GM19463 (cell line): Measurements from ENCODE around the gene KCMF1.
A peak's percentile ranks its signal among the peaks of the same experiment; 100 is the strongest.

ENCODE experiments used
- ATAC-seq: cut with Tn5 transposase; IDR thresholded peaks from one replicate; pipeline ENCODE4 v1.9.1; 2021; ENCODE audit warnings: mild to moderate bottlenecking, moderate library complexity; ENCODE audit not compliant: unreplicated experiment

KCMF1 gene

DNA sequence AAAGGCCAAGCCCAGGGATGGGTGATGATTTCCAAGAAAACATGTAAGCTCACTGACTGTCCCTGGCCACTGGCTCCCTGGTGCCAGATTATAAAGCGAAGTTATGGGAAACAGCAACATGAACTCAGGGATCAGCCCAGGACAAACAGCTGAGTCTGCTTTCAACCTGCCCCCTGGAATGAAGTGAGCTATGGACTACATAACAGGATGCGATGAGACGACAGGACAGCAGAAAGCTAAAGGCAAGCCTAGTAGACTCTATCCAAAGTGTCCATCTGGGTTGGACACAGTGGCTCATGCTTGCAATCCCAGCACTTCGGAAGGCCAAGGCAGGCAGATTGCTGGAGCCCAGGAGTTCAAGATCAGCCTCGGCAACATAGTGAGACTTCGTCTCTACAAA, 16.6 kb upstream of the KCMF1 start:
- ATAC-seq: no peak

DNA sequence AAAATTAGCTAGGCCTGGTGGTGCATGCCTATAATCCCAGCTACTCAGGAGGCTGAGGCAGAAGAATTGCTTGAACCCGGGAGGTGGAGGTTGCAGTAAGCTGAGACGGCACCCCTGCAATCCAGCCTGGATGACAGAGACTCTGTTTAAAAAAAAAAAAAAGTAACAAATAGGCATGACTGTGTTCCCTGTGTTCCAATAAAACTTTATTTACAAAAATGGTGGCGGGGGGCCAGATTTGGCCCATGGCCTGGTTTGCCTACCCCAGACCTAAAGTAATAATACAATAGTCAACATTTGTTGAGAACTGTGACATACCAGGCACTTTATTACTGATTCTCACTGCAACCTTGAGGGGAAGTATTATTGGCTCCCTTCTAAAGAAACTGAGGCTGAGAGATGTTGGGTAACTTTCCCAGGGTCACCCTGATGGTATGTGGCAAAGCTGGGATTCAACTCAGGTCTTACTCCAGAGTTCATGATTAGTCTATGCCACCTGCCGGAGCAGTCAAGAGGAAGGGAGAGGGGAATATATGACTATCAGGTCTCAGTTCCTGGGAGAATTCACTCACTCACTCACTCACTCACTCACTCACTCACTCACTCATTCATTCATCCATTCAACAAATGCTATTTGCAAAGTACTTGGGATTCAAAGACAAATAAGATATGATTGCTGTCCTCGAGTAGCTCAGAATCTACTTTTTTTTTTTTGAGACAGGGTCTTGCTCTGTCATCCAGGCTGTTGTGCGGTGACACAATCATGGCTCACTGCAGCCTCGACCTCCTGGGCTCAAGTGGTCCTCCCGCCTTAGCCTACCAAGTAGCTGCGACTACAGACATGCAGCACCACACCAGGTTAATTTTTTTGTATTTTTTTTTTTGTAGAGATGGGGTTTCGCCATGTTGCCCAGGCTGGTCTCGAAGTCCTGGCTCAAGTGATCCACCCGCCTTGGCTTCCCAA, 14.3 kb upstream of the KCMF1 start:
- ATAC-seq: no peak

GRCh38 chr2:84957771-84958134, 13.2 kb upstream of the KCMF1 start:
- ATAC-seq: no peak

DNA sequence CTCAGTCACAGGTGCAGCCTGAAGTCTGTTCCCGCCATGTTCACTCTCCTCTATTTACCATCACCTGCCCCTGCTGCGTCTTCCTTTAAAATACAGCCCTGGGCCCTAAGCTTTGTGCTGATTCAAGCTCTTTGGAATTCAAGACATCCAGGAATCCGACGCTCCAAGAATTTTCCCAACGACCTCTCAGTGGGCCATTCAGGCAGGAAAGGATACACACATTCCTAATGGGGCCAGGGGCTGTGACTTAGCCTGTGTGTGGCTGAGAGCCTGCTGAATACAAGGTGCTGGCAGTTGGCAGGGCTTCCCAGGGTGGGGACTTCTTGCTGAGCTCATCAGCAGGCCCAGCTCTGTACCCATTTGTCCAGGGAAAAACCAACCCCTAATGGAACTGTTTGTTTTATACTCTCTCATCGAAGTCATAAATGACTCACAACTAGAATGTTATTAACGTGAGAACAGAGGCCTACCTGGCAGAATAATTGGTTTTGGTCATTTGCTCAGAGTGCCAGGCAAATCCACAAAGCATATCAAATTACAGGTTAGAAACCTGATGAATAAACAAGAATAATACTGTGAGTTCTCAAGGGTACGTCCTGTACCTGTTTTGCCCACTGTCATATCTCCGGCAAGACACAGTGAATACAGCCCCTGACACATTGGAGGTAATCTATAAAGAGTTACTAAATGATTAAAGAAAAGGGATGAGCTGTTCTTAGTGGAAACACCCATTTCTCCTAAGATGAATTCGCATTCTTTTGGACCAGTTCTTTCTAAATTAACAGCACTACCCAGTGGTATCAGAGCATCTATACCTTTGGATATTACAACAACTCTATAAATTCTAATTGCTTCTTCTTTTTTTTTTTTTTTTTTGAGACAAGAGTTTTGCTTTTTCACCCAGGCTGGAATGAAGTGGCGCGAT, 12.6 kb upstream of the KCMF1 start:
- ATAC-seq: no peak

GRCh38 chr2:84959095-84959565, 11.8 kb upstream of the KCMF1 start:
- ATAC-seq: no peak

- no peak for ATAC-seq
These were observed 11.1 kb upstream of the KCMF1 start for GRCh38 chr2:84959566-84960506.

GRCh38 chr2:84962917-84963316, 8.0 kb upstream of the KCMF1 start:
- no peak for ATAC-seq

DNA sequence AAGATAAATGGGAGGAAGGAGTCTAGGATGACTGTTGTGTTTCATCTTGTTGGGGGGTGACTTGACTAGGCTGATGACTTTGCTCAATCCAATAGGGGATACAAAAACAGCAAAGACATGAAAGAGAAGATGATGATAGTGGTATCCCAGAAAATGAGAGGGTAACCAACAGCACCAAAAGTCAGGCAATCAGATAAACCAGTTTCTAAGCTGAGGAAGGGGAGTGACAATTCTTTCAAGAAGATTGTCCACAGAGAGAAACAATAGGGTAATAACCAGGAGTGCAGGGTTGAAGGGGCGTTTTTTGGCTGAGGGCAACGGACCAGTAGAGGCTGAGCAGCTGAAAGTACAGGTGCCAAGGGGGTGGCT, 7.7 kb upstream of the KCMF1 start:
- ATAC-seq: no peak

DNA sequence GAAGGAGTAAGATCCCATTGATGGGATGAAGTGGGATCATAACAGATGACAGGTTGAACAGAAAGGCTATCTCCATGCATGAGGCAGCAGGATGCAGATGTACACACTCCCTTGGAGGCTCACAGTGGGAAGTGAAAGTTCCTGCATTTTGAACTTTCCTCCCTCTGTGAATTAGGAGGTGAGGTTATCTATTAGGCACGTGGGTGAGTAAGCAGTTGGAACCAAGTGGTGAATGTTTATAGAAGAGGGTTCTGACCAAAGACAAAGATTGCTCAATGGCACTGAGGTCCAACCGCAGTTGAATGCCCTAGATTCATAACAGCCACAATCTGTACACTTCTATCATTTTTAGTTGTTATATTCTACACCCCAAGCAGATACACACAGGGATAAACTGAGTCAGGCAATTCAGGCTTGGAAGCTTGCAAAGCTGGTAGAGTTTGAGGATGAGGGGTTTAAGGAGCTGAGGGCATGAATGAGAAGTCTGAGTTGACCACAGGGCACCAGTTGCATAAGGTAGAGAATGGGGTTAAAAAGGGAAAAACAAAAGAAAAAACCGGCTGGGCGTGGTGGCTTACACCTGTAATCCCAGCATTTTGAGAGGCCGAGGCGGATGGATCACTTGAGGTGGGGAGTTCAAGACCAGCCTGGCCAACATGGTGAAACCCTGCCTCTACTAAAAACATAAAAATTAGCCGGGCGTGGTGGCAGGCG, 7.1 kb upstream of the KCMF1 start:
- ATAC-seq: no peak

DNA sequence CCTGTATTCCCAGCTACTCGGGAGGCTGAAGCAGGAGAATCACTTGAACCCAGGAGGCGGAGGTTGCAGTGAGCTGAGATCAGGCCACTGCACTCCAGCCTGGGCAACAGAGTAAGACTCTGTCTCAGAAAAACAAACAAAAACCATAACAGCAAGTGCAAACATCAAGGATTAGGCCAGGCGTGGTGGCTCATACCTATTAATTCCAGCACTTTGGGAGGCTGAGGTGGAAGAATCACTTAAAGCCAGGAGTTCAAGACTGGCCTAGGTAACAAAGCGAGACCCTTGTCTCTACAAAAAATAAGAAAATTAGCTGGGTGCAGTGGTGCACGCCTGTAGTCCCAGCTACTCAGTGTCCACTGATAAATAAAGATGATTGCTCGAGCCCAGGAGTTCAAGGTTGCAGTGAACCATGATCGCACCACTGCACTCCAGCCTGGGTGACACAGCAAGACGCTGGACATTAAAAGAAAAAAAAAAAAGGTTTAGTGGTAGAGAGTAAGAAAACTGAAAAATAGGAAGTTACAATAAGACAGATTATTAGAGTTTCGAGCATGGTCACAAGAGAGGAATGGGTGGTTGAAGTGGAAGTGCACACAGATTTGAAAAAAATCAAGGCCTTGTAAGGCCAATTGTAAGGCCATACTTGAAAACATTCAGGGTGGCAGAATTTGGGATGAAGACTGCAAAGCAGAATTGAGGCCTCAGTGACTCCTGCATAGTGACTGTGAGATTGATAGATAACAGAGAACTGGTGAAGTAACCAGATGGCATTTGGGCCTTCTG, 6.4 kb upstream of the KCMF1 start:
- ATAC-seq: no peak

DNA sequence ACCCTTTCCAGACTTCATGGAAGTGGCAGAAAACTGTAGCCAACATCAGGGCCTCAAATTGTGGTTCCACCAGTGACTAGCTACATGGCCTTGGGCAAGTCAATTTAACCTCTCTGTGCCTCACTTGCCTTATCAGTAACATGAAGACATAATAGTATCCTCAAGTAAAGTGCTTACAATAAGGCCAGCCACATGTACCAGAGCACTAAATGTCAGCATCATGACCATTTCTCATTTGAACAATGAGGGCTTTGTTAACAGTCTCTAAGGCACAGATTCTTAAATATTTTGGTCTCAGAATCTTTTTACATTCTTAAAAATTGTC, 5.8 kb upstream of the KCMF1 start:
- ATAC-seq: no peak

- ATAC-seq: no peak
These were observed 5.1 kb upstream of the KCMF1 start for GRCh38 chr2:84965827-84966226.

DNA sequence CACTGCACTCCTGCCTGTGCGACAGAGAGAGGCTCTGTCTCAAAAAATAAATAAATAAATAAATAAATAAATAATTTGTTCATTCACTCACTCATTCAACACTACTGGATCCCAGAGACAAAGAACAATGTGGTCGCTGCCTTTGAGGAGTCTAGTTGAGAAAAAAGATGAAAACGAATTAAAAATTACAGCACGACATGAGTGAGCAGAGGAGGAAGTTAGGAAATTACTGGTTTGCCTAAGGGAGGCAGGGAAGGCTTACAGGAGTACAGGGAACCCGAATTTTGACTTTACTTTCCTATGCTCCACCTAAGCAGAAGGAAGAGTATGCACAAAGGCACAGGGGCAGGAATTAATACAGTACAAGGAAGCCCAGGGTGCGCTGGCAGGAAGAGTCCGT, 4.2 kb upstream of the KCMF1 start:
- ATAC-seq: no peak

GRCh38 chr2:84969511-84970209, 1.3 kb upstream of the KCMF1 start:
- ATAC-seq: no peak

DNA sequence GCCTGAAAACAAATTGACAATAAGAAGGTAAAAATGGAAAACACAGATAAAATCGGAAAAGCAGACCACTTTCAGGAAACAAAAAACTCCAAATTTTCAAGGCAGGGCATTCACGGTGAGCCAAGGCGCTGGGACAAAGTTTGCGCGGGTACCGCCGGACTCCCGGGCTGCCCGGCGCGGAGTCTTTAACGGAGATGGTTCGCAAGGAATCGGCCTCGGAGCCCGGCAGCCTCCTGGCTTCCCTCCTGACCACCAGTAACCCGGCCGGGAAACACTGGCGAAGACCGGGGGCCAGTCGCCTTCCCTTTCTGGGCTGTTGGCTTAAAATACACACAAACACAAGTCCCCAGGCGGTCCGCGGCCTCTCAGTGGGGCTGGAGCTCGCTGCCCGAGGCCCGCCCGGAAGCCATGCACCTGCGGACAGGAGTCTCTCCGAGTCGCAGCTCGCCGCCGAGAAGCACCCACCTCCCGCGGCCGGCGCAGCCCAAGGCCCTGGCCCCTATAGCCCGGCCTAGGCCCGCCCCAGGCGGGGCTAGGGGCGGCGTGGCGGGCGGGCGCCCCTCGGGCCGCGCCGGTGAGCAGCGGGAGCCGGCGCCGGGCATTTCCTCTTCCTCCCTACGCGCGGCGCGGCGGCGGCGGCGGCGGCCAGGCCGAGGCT, 622 bp upstream of the KCMF1 start:
- ATAC-seq: peak; percentile 37

GRCh38 chr2:84971510-84972206, 697 bp downstream of the KCMF1 start:
- peak; percentile 34 for ATAC-seq

GRCh38 chr2:84972207-84972783, 1.3 kb downstream of the KCMF1 start:
- ATAC-seq: no peak
